HCT116 (cell line): ENCODE data around the gene PDZRN4. TPM values are rescaled to one million over a fixed set of nuclear protein-coding genes. Genes with fewer than 3 reads are reported as not detected.

Source experiments
- ATAC-seq: fragments of 200-7000 bp; cut with Tn5 transposase; 2 replicates; pipeline ENCODE4 v1.9.1; 2020; ENCODE audit warnings: mild to moderate bottlenecking, moderate library complexity
- BruUV-seq: library from RNA; stranded (reverse); fragments of 400-500 nt; replicated peaks from 2 replicates; lab custom pipeline; 2021; lab: Mats Ljungman, UMichigan
- CTCF ChIA-PET: fragments of 300-600 bp; sonication (Branson Sonifier 250); formaldehyde crosslinking; loops from one replicate; lab custom pipeline; 2021; ENCODE audit warnings: antibody characterized with exemption; lab: Charles Lee
- POLR2A ChIA-PET: fragments of 300-600, 350-600 bp; sonication (Branson Sonifier 250); formaldehyde crosslinking; loops from one replicate; lab custom pipeline; 2021; ENCODE audit warnings: antibody characterized with exemption; lab: Charles Lee
- RAD21 ChIA-PET, 2 experiments: fragments of 300-600 bp; sonication (Branson Sonifier 250); formaldehyde crosslinking; loops; one replicate each; lab custom pipeline; 2023; ENCODE audit warnings: low total read pairs in 2 of 2; ENCODE audit not compliant: uncharacterized antibody in 2 of 2, unreplicated experiment in 2 of 2, low non-redundant PET in 1 of 2; lab: Charles Lee
- DNase-seq: peaks from one replicate; pipeline ENCODE4 v3.0.0-alpha.2; 2010; ENCODE audit warnings: low read depth, low spot score
- H2AFZ ChIP-seq: fragments of 200-600 bp; shearing (Covaris generic), sonication (generic); 2 replicates; pipeline ENCODE4 v1.6.1; 2017; ENCODE audit warnings: low read depth, mixed run types, mixed read lengths, antibody characterized with exemption, low read length; ENCODE audit not compliant: poor library complexity, severe bottlenecking
- H3K27ac ChIP-seq: 2 replicates; pipeline ENCODE4 v1.5.1; 2012; ENCODE audit warnings: low read depth, low read length
- H3K27me3 ChIP-seq: fragments of 200-600 bp; sonication (generic); 2 replicates; pipeline ENCODE4 v1.6.1; 2016; ENCODE audit warnings: mixed run types, low read length, mixed read lengths; ENCODE audit not compliant: insufficient read depth
- H3K36me3 ChIP-seq, 2 experiments: fragments of 200-500 bp in 1 of 2; fragments of 200-600 bp in 1 of 2; sonication (Bioruptor generic) in 1 of 2; sonication (generic) in 1 of 2; 2 replicates each; pipeline versions ENCODE4 v1.5.1 to v1.6.1; 2014 to 2016; ENCODE audit warnings: low read length in 2 of 2, inconsistent platforms in 1 of 2, mixed read lengths in 1 of 2, mixed run types in 1 of 2; ENCODE audit not compliant: insufficient read depth in 2 of 2, control insufficient read depth in 1 of 2
- H3K4me1 ChIP-seq, 2 experiments: fragments of 200-600 bp in 1 of 2; sonication (generic) in 1 of 2; 2 replicates each; pipeline versions ENCODE4 v1.5.1 to v1.6.1; 2012 to 2017; ENCODE audit warnings: low read length in 2 of 2, inconsistent platforms in 1 of 2, mild to moderate bottlenecking in 1 of 2, mixed read lengths in 1 of 2, mixed run types in 1 of 2, moderate library complexity in 1 of 2; ENCODE audit not compliant: insufficient read depth in 2 of 2, control insufficient read depth in 1 of 2
- H3K4me2 ChIP-seq: fragments of 200-600 bp; sonication (generic); 2 replicates; pipeline ENCODE4 v1.6.1; 2017; ENCODE audit warnings: mixed run types, low read length, mixed read lengths
- H3K4me3 ChIP-seq, 2 experiments: fragments of 200-600 bp in 1 of 2; sonication (generic) in 1 of 2; replicated peaks in 1 of 2; 2 replicates each; pipeline ENCODE4 v1.5.1; 2011 to 2016; ENCODE audit warnings: low read length in 2 of 2, control low read depth in 1 of 2, low read depth in 1 of 2, mild to moderate bottlenecking in 1 of 2, mixed read lengths in 1 of 2, mixed run types in 1 of 2
- H3K79me2 ChIP-seq: fragments of 200-600 bp; sonication (generic); 2 replicates; pipeline ENCODE4 v1.6.1; 2017; ENCODE audit warnings: mild to moderate bottlenecking, mixed run types, low read length, moderate library complexity, mixed read lengths; ENCODE audit not compliant: insufficient read depth
- H3K9ac ChIP-seq: fragments of 200-600 bp; sonication (generic); 2 replicates; pipeline ENCODE4 v1.6.1; 2016; ENCODE audit warnings: low read length, mixed read lengths
- H3K9me2 ChIP-seq: fragments of 200-600 bp; sonication (generic), shearing (Covaris generic); 2 replicates; pipeline ENCODE4 v1.6.1; 2017; ENCODE audit warnings: mixed run types, mild to moderate bottlenecking, moderate library complexity; ENCODE audit not compliant: insufficient read depth
- H3K9me3 ChIP-seq, 2 experiments: fragments of 200-500 bp in 1 of 2; fragments of 200-600 bp in 1 of 2; sonication (Bioruptor generic) in 1 of 2; sonication (generic) in 1 of 2; 2 replicates each; pipeline ENCODE4 v1.6.1; 2014 to 2017; ENCODE audit warnings: low read length in 2 of 2, mixed read lengths in 2 of 2, inconsistent platforms in 1 of 2, low read depth in 1 of 2, mild to moderate bottlenecking in 1 of 2, mixed run types in 1 of 2, moderate library complexity in 1 of 2; ENCODE audit not compliant: control insufficient read depth in 1 of 2, insufficient read depth in 1 of 2
- H4K20me1 ChIP-seq: fragments of 200-600 bp; sonication (generic), shearing (Covaris generic); 2 replicates; pipeline ENCODE4 v1.6.1; 2017; ENCODE audit warnings: mixed run types, mild to moderate bottlenecking, moderate library complexity; ENCODE audit not compliant: insufficient read depth
- CBX3 ChIP-seq: IDR thresholded peaks from 2 replicates; pipeline ENCODE4 v1.6.1; 2012; ENCODE audit warnings: low read depth
- EGR1 ChIP-seq: IDR thresholded peaks from 2 replicates; pipeline ENCODE4 v1.6.1; 2012; ENCODE audit warnings: low read depth
- FOSL1 ChIP-seq: IDR thresholded peaks from 2 replicates; pipeline ENCODE4 v1.6.1; 2012; ENCODE audit warnings: low read depth
- POLR2AphosphoS5 ChIP-seq: IDR thresholded peaks from 2 replicates; pipeline ENCODE4 v1.6.1; 2011; ENCODE audit warnings: mild to moderate bottlenecking, low read depth, low read length, moderate library complexity
- SP1 ChIP-seq: IDR thresholded peaks from 2 replicates; pipeline ENCODE4 v1.6.1; 2012; ENCODE audit warnings: low read depth
- intact Hi-C: fragments of 100-400 bp; cut with micrococcal nuclease; formaldehyde crosslinking; loops from 2 replicates; pipeline ENCODE4 v1.10.0; 2022
- total RNA-seq: library from RNA; stranded (reverse); gene quantifications from one replicate; pipeline ENCODE4 v1.2.1, GENCODE V29; 2021; ENCODE audit not compliant: unreplicated experiment
- TF ChIP-seq, protein P1 (sequence below): IDR thresholded peaks from 2 replicates; pipeline ENCODE4 v1.6.1; 2012

The PDZRN4 gene
- total RNA-seq, 1 experiment from 2014 or later, result not detected

DNA sequence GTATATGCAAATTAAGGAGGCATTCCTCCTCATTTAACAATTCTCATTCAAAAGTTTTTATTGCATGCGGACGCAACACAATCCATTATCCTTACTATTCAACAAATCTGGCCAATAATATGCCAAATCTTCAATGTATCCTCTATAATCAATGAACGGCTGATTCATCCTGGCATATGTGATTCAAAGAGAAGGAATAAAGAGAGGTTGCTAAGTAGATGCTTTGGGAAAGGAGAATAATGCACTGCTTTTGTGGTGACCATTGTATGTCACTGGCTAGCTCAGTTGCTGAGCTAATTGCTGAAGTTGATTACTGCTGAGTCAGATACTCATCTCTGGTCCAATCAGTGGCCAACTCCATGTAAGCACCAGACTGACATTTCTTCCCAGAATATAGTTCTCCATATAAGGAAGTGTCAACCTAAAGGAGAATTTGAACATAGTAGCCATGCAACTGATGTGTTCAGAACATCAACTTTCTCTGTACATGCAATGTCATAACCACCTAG lies 148.0 kb downstream of the PDZRN4 start:
- CTCF ChIA-PET, result no interaction called here
- no peaks in the 10 kb centered on the region for H3K79me2 ChIP-seq
- no peak for DNase-seq
- ATAC-seq, result no peak
- TF ChIP-seq POLR2AphosphoS5 (no peak), SP1 (no peak), EGR1 (no peak)
- H3K4me2 ChIP-seq, result no peak overlapping the region
- no TSS peak for BruUV-seq
- intact Hi-C loops, result no loop called here
- RAD21 ChIA-PET, result no interaction called here
- H3K27ac ChIP-seq, result no peak overlapping the region
- H3K9me2 ChIP-seq, result no peaks in the 10 kb centered on the region
- H3K9me3 ChIP-seq, result no peaks in the 10 kb centered on the region
- H2AFZ ChIP-seq, result no peak overlapping the region
- H3K4me3 ChIP-seq, result no peak overlapping the region
- H4K20me1 ChIP-seq, result no peaks in the 10 kb centered on the region
- no peaks in the 10 kb centered on the region for H3K36me3 ChIP-seq
- no peaks in the 10 kb centered on the region for H3K27me3 ChIP-seq
- no peaks in the 10 kb centered on the region for H3K4me1 ChIP-seq
- POLR2A ChIA-PET, result no interaction called here
- no peak overlapping the region for H3K9ac ChIP-seq

DNA sequence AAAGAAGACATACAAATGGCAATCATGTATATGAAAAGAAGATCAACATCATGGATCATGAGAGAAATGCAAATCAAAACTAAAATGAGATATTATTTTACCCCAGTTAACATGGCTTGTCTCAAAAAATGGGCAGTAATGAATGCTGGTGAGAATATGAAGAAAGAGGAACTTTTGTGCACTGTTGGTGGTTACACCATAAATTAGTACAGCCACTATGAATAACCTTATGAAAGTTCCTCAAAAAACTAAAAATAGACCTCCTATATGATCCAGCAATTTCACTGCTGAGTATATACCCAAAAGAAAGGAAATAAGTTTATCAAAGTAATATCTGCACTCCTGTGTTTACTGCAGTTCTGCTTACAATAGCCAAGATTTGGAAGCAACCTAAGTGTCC lies 151.7 kb downstream of the PDZRN4 start:
- Histone ChIP-seq H3K36me3 (no peaks in the 10 kb centered on the region), H3K4me1 (no peaks in the 10 kb centered on the region), H3K79me2 (no peaks in the 10 kb centered on the region), H3K27me3 (no peaks in the 10 kb centered on the region), H4K20me1 (no peaks in the 10 kb centered on the region), H3K9me3 (no peaks in the 10 kb centered on the region), H3K4me3 (no peak overlapping the region), H2AFZ (no peak overlapping the region), H3K9ac (no peak overlapping the region), H3K9me2 (no peaks in the 10 kb centered on the region), H3K4me2 (no peak overlapping the region), H3K27ac (no peak overlapping the region)
- POLR2A ChIA-PET, result no interaction called here
- no TSS peak for BruUV-seq
- TF ChIP-seq EGR1 (no peak), POLR2AphosphoS5 (no peak), FOSL1 (no peak), CBX3 (no peak)
- TF ChIP-seq, protein P1, sequence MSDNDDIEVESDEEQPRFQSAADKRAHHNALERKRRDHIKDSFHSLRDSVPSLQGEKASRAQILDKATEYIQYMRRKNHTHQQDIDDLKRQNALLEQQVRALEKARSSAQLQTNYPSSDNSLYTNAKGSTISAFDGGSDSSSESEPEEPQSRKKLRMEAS, result no peak
- intact Hi-C loops, result no loop called here
- CTCF ChIA-PET, result no interaction called here
- no peak for ATAC-seq
- no peak for DNase-seq
- RAD21 ChIA-PET, result no interaction called here
